GM21723 (cell line): ENCODE measurements around the gene GCSAM.
A peak's percentile ranks its signal among the peaks of the same experiment; 100 is the strongest.
"Not testable (repeated sequence)": the region's sequence is repeated elsewhere in the genome, so short reads cannot be mapped to it uniquely, and the experiment has no call there.

Source experiments
- ATAC-seq: cut with Tn5 transposase; IDR thresholded peaks from one replicate; pipeline ENCODE4 v1.9.1; 2021; ENCODE audit warnings: mild to moderate bottlenecking, moderate library complexity; ENCODE audit not compliant: unreplicated experiment

GCSAM gene

GRCh38 chr3:112074616-112075497 is 58.2 kb downstream of the GCSAM start:
- peak; percentile 93 for ATAC-seq

DNA sequence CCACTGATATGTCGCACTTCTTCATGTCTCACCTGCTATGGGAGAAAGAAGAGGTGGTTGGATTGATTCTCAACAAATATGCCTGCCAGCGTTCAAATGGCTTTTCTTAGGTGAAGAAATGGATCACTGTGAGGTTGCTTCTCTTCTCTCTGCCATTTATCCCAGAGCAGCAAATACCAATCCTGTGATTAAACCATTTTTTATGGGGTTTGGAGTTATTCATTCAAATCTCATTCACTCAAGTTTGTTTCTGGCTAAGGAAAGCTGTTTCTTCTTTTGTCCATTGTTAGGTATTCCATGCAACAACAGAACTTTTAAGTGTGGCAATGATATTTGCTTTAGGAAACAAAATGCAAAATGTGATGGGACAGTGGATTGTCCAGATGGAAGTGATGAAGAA is 59.0 kb downstream of the GCSAM start:
- ATAC-seq, result no peak

DNA sequence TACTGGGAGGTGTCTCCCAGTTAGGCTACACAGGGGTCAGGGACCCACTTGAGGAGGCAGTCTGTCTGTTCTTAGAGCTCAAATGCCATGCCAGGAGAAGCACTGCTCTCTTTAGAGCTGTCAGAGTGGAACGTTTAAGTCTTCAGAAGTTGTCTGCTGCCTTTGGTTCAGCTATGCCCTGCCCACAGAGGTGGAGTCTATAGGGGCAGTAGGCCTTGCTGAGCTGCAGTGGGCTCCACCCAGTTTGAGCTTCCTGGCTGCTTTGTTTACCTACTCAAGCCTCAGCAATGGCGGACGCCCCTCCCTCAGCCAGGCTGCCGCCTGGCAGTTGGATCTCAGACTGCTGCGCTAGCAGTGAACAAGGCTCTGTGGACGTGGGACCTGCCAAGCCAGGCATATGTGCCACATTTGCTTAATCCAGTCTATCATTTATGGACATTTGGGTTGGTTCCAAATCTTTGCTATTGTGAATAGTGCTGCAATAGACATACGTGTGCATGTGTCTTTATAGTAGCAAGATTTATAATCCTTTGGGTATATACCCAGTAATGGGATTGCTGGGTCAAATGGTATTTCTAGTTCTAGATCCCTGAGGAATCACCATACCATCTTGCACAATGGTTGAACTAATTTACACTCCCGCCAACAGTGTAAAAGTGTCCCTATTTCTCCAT is 60.5 kb downstream of the GCSAM start:
- not testable (repeated sequence) for ATAC-seq
